Loucy (cell line): ENCODE data around the gene NRIP3.

Experiments used
- H2AFZ ChIP-seq: fragments of 200-600 bp; sonication (generic); 2 replicates; pipeline ENCODE4 v1.6.0; 2016; ENCODE audit warnings: antibody characterized with exemption, mild to moderate bottlenecking, low read length, moderate library complexity
- H3F3A ChIP-seq: fragments of 200-600 bp; 2 replicates; pipeline ENCODE4 v1.6.0; 2016; ENCODE audit warnings: antibody characterized with exemption, low read depth, mild to moderate bottlenecking
- H3K27me3 ChIP-seq: fragments of 200-600 bp; sonication (generic); 2 replicates; pipeline ENCODE4 v1.6.1; 2014; ENCODE audit warnings: low read length, mild to moderate bottlenecking; ENCODE audit not compliant: insufficient read depth, poor library complexity, severe bottlenecking
- H3K36me3 ChIP-seq: fragments of 200-600 bp; sonication (generic); 2 replicates; pipeline ENCODE4 v1.6.1; 2016; ENCODE audit warnings: low read length; ENCODE audit not compliant: insufficient read depth
- H3K4me1 ChIP-seq: fragments of 200-600 bp; sonication (generic); 2 replicates; pipeline ENCODE4 v1.5.1; 2014; ENCODE audit warnings: low read length, mild to moderate bottlenecking; ENCODE audit not compliant: insufficient read depth, poor library complexity, severe bottlenecking
- H3K4me2 ChIP-seq: fragments of 200-600 bp; sonication (generic); 2 replicates; pipeline ENCODE4 v1.6.0; 2014; ENCODE audit warnings: antibody characterized with exemption, low read length, low read depth, mild to moderate bottlenecking; ENCODE audit not compliant: poor library complexity, severe bottlenecking
- H3K4me3 ChIP-seq: fragments of 200-600 bp; sonication (generic); 2 replicates; pipeline ENCODE4 v1.5.1; 2014; ENCODE audit warnings: low read length, mild to moderate bottlenecking, mixed read lengths; ENCODE audit not compliant: poor library complexity, severe bottlenecking
- H3K79me2 ChIP-seq: fragments of 200-600 bp; sonication (generic); 2 replicates; pipeline ENCODE4 v1.6.1; 2014; ENCODE audit warnings: low read length; ENCODE audit not compliant: insufficient read depth
- H3K9ac ChIP-seq: fragments of 200-600 bp; sonication (generic); 2 replicates; pipeline ENCODE4 v1.6.0; 2014; ENCODE audit warnings: mild to moderate bottlenecking, low read depth, low read length, moderate library complexity; ENCODE audit not compliant: poor library complexity, severe bottlenecking
- H3K9me2 ChIP-seq: fragments of 200-600 bp; sonication (generic); replicated peaks from 2 replicates; pipeline ENCODE4 v1.6.1; 2016; ENCODE audit warnings: low read depth, low read length, mixed read lengths
- H3K9me3 ChIP-seq: fragments of 200-600 bp; sonication (generic); 2 replicates; pipeline ENCODE4 v1.6.1; 2014; ENCODE audit warnings: mild to moderate bottlenecking, antibody characterized with exemption, low read length, low read depth; ENCODE audit not compliant: insufficient read depth
- H4K20me1 ChIP-seq: fragments of 200-600 bp; sonication (generic); 2 replicates; pipeline ENCODE4 v1.6.0; 2014; ENCODE audit warnings: antibody characterized with exemption, low read length, mild to moderate bottlenecking; ENCODE audit not compliant: insufficient read depth, poor library complexity, severe bottlenecking
- CTCF ChIP-seq: fragments of 200-600 bp; sonication (generic); conservative IDR thresholded peaks from 2 replicates; pipeline ENCODE4 v1.5.1; 2014; ENCODE audit warnings: mild to moderate bottlenecking, antibody characterized with exemption, low read length
- EZH2phosphoT487 ChIP-seq: fragments of 200-600 bp; IDR thresholded peaks from 2 replicates; pipeline ENCODE4 v1.6.1; 2018; ENCODE audit warnings: antibody characterized with exemption, mild to moderate bottlenecking, moderate library complexity, borderline replicate concordance

The NRIP3 gene

GRCh38 chr11:8971924-8972316 lies 31.9 kb downstream of the NRIP3 start:
- Histone ChIP-seq H3K36me3 (no peaks in the 10 kb centered on the region), H3K4me2 (no peak overlapping the region), H3K4me3 (no peak overlapping the region), H3F3A (no peaks in the 10 kb centered on the region), H3K9ac (no peak overlapping the region), H3K27me3 (no peaks in the 10 kb centered on the region), H4K20me1 (no peaks in the 10 kb centered on the region), H3K9me2 (no peaks in the 10 kb centered on the region), H3K79me2 (no peaks in the 10 kb centered on the region), H3K4me1 (no peaks in the 10 kb centered on the region), H3K9me3 (no peaks in the 10 kb centered on the region), H2AFZ (no peak overlapping the region)
- no peak for TF ChIP-seq EZH2phosphoT487
- no peak for TF ChIP-seq CTCF

GRCh38 chr11:8971196-8971923 lies 32.4 kb downstream of the NRIP3 start:
- Histone ChIP-seq H3K9ac (no peak overlapping the region), H3K79me2 (no peaks in the 10 kb centered on the region), H4K20me1 (no peaks in the 10 kb centered on the region), H3K4me3 (no peak overlapping the region), H3K27me3 (no peaks in the 10 kb centered on the region), H2AFZ (no peak overlapping the region), H3K36me3 (no peaks in the 10 kb centered on the region), H3F3A (no peaks in the 10 kb centered on the region), H3K9me3 (no peaks in the 10 kb centered on the region), H3K4me1 (no peaks in the 10 kb centered on the region), H3K9me2 (no peaks in the 10 kb centered on the region), H3K4me2 (no peak overlapping the region)
- TF ChIP-seq CTCF (no peak), EZH2phosphoT487 (no peak)

- Histone ChIP-seq H2AFZ (no peak overlapping the region), H3K9me2 (no peaks in the 10 kb centered on the region), H3K36me3 (no peaks in the 10 kb centered on the region), H3K9ac (no peak overlapping the region), H3K4me2 (no peak overlapping the region), H3F3A (no peaks in the 10 kb centered on the region), H3K9me3 (no peaks in the 10 kb centered on the region), H3K4me1 (peaks cover 18% of the 10 kb centered on the region), H3K4me3 (no peak overlapping the region), H3K27me3 (no peaks in the 10 kb centered on the region), H3K79me2 (peaks cover 26% of the 10 kb centered on the region), H4K20me1 (peaks cover 16% of the 10 kb centered on the region)
- no peak for TF ChIP-seq CTCF
- no peak for TF ChIP-seq EZH2phosphoT487
These were observed 36.6 kb downstream of the NRIP3 start for GRCh38 chr11:8967184-8967583.
